NB4 (cell line): ENCODE results near the gene CD200R1L.

Experiments used
- DNase-seq: peaks from one replicate; pipeline ENCODE4 v3.0.0; 2010; ENCODE audit warnings: low read depth
- H3K4me3 ChIP-seq: one replicate; pipeline ENCODE4 v1.5.1; 2011; ENCODE audit warnings: mild to moderate bottlenecking, low read depth, low read length, moderate library complexity
- CTCF ChIP-seq: IDR thresholded peaks from one replicate; pipeline ENCODE4 v1.5.1; 2012; ENCODE audit warnings: low read depth, low read length
- MAX ChIP-seq: IDR thresholded peaks from 2 replicates; pipeline ENCODE4 v1.6.1; 2011; ENCODE audit warnings: low read depth, low read length
- MYC ChIP-seq: IDR thresholded peaks from 2 replicates; pipeline ENCODE4 v1.6.1; 2011; ENCODE audit warnings: low read depth, low read length
- POLR2A ChIP-seq: IDR thresholded peaks from 2 replicates; pipeline ENCODE4 v1.6.1; 2011; ENCODE audit warnings: mild to moderate bottlenecking; ENCODE audit not compliant: insufficient read length; ENCODE audit errors: extremely low read depth

CD200R1L gene

GRCh38 chr3:112777811-112778210 is 68.9 kb downstream of the CD200R1L start:
- TF ChIP-seq MYC, result no peak
- TF ChIP-seq MAX, result no peak
- TF ChIP-seq CTCF, result no peak
- TF ChIP-seq POLR2A, result no peak
- DNase-seq, result no peak
- no peak overlapping the region for H3K4me3 ChIP-seq

- DNase-seq, result no peak
- H3K4me3 ChIP-seq, result no peak overlapping the region
- no peak for TF ChIP-seq CTCF
- TF ChIP-seq MAX, result no peak
- no peak for TF ChIP-seq POLR2A
- no peak for TF ChIP-seq MYC
These were observed 69.8 kb downstream of the CD200R1L start for GRCh38 chr3:112776836-112777235.

GRCh38 chr3:112776000-112776399 is 70.7 kb downstream of the CD200R1L start:
- DNase-seq, result peak; percentile 28
- no peak overlapping the region for H3K4me3 ChIP-seq
- TF ChIP-seq MAX (peak; percentile 43; the same call in 1 of the 2 replicates), MYC (no peak)

- DNase-seq, result no peak
- TF ChIP-seq POLR2A (no peak), CTCF (no peak), MYC (no peak), MAX (no peak)
- H3K4me3 ChIP-seq, result no peak overlapping the region
These were observed 71.5 kb downstream of the CD200R1L start for GRCh38 chr3:112775011-112775742.

GRCh38 chr3:112774293-112774926 is 72.3 kb downstream of the CD200R1L start:
- TF ChIP-seq MAX (no peak), POLR2A (no peak), MYC (no peak)
- DNase-seq, result no peak
- H3K4me3 ChIP-seq, result no peak overlapping the region

- H3K4me3 ChIP-seq, result no peak overlapping the region
- TF ChIP-seq MYC (no peak), CTCF (no peak)
- no peak for DNase-seq
These were observed 72.8 kb downstream of the CD200R1L start for GRCh38 chr3:112773864-112774263.
